Measurements from ENCODE around the gene CNTNAP2.
"Not testable (repeated sequence)": the region's sequence is repeated elsewhere in the genome, so short reads cannot be mapped to it uniquely, and the experiment has no call there.

CNTNAP2 gene

GRCh38 chr7:146150153-146150552 is 33.6 kb downstream of the CNTNAP2 start:
- no peak for DNase-seq (ENCODE audit: low spot score)

DNA sequence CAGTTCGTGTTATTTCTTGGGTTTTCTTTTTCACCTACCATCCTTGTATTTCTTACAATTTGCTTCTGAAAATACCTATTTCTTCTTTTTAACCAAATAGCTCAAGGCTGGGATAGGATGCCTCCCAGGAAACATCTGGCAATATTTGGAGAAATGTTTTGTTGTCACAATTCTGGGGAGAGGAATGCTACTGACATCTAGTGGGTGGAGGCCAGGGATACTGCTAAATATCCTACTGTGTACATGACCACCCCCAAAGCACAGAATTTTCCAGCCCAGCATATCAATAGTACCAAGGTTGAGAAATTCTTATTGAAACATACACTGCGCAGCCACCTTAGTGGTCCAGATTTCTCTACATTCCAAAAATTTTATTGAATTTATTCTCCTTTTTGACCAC is 55.5 kb downstream of the CNTNAP2 start:
- DNase-seq (ENCODE audit: low spot score) = no peak

- DNase-seq (ENCODE audit: low spot score) = no peak
These were observed 59.1 kb downstream of the CNTNAP2 start for GRCh38 chr7:146175716-146176115.

DNA sequence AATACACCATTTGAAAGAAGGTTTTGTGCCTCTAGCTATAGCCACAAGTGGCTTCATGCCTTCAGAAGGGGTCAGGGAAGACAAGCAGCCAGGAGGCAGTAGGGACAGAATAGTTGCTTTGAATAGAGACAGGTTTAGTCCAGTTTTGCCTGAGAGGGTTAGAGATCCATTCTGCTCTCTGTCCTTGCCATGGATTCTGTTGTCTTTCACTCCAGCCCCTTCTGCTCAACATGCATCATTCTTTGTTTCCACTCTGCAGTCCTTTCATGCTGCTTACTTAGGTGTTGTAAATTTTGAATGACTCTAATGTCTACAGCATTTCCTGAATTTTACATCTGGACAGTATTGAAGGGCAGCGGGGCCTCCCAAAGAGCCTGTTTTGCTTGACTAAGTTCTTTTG is 60.3 kb downstream of the CNTNAP2 start:
- DNase-seq (ENCODE audit: low spot score) = no peak

DNA sequence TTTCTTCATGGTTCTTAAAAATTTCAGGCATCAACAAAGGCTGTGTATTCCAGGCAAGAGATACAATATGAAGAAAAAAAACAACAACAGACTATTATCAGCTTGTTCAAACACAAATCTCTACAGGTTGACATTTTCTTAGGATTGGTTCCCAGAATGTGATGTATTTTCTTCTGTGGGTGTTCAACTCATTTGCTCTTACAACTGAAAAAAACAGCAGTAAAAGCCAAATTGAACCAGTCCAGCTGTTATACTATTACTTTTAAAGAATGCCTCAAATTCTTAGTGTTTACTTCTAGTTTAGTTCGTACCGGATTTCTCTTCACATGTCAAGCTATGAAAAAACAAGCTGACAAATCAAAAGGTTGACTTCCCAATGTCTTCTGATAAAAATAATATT is 60.7 kb downstream of the CNTNAP2 start:
- no peak for DNase-seq (ENCODE audit: low spot score)

DNA sequence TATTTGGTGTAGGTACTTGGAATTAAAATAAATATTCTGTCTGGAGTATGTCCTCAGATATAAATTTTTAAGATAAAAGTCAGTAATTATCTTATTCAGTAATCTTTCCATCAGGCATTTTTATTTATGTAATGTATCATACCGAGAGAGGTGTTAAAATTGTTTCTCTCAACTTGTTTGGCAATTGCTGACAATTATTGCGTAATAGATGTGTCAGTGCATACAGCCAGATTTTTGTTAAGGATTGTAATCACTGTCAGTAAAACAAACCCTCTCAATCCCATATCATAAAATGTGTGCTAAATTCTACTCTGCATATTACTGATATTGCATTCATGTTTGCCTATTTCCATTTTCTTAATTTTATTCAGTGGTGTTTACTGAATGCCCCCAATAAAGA is 69.2 kb downstream of the CNTNAP2 start:
- no peak for DNase-seq (ENCODE audit: low spot score)

DNA sequence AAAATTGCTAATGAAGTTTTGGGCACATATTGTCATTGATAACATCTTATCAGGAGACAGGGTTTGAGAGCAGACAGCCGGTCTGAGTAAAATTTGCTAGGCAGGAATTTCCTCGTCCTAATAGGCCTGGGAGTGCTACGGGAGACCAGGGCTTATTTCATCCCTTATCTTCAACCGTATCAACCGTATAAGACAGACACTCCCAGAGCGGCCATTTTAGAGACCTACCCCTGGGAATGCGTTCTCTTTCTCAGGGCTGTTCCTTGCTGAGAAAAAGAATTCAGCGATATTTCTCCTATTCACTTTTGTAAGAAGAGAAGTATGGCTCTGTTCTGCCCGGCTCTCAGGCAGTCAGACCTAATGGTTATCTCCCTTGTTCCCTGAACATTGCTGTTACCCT is 74.8 kb downstream of the CNTNAP2 start:
- not testable (repeated sequence) for DNase-seq (ENCODE audit: low spot score)

DNA sequence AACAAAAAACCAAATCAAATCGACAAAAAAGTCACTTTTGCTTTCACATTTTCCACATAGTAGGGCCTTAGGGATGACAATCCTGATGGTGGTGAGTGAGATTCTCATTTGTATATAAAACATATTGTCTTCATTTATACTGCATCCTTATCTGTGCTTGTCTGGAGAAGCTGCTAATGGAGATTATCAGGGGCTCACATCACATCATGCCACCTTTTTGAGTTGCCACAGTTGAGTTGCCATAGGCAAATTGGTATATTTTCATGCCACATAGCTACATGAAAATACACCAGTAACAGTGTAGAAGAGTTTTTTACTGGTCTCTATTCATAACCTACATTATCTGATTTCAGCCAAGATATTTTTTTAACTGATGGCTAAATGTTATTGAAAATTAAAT is 85.3 kb downstream of the CNTNAP2 start:
- no peak for DNase-seq (ENCODE audit: low spot score)

- no peak for DNase-seq (ENCODE audit: low spot score)
These were observed 89.7 kb downstream of the CNTNAP2 start for GRCh38 chr7:146206270-146206669.

DNA sequence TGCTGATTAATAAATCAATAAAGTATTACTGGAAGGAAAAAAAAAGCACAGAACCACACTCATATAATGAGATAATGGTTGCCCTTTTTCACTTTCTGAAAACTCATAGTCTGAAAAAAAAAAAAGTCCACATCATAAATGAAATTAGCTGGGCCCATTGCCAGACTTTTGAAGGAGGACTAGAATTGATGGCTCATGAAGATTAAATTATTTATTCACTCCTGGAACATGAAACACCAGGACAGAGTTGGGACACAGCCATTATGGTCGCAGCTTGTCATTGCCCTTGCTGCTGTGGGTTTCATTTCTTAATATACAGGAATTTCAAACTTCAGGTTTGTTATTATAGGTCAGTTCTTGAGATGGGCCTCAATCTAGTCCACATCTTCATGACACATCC is 91.9 kb downstream of the CNTNAP2 start:
- DNase-seq (ENCODE audit: low spot score) = no peak

- DNase-seq (ENCODE audit: low spot score) = no peak
These were observed 98.2 kb downstream of the CNTNAP2 start for GRCh38 chr7:146214842-146215241.

GRCh38 chr7:146216396-146217041 is 99.9 kb downstream of the CNTNAP2 start:
- no peak for DNase-seq (ENCODE audit: low spot score)

DNA sequence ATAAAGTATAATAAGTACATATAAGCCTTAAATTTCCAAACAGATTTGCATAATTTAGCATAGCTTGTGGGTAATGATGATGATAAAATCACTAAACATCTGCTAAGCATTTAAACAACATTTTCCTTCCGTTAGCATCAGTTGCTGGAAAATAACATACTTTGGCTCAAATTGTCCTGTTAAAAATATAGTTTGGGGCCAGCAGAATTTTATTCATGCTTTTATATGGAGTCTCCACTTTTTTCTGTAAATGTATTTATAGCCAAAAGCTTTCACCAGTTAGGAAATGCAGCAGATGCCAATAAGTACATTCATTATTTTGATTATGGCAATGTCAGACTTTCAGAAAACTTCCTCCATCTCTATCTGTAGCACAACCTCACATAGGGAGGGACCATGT is 107.2 kb downstream of the CNTNAP2 start:
- no peak for DNase-seq (ENCODE audit: low spot score)

GRCh38 chr7:146232604-146233003 is 116.0 kb downstream of the CNTNAP2 start:
- no peak for DNase-seq (ENCODE audit: low spot score)

GRCh38 chr7:146235195-146235594 is 118.6 kb downstream of the CNTNAP2 start:
- DNase-seq (ENCODE audit: low spot score) = no peak

- no peak for DNase-seq (ENCODE audit: low spot score)
These were observed 126.1 kb downstream of the CNTNAP2 start for GRCh38 chr7:146242661-146243060.

GRCh38 chr7:146247991-146248390 is 131.4 kb downstream of the CNTNAP2 start:
- DNase-seq (ENCODE audit: low spot score) = not testable (repeated sequence)

GRCh38 chr7:146248744-146249143 is 132.1 kb downstream of the CNTNAP2 start:
- not testable (repeated sequence) for DNase-seq (ENCODE audit: low spot score)

DNA sequence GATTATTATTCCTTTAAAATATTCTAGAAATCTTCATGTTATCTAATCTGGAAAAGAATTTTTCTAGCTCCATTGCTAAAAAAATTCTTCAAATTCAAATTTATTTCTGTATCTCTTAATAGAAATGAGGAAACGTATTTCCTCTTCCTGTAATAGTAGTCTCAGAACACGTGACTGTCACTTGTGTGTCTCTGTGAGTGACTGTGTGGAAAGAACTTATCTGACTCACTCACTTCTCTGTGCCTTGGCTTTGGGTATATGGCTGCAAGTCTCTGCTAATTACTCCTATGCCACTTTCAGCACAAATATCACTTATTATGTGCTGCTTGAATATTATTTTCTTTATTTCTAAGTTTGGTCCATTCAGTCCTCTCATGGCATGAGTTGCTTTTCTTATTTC is 132.7 kb downstream of the CNTNAP2 start:
- DNase-seq (ENCODE audit: low spot score) = no peak

- no peak for DNase-seq (ENCODE audit: low spot score)
These were observed 139.0 kb downstream of the CNTNAP2 start for GRCh38 chr7:146255609-146256008.

DNA sequence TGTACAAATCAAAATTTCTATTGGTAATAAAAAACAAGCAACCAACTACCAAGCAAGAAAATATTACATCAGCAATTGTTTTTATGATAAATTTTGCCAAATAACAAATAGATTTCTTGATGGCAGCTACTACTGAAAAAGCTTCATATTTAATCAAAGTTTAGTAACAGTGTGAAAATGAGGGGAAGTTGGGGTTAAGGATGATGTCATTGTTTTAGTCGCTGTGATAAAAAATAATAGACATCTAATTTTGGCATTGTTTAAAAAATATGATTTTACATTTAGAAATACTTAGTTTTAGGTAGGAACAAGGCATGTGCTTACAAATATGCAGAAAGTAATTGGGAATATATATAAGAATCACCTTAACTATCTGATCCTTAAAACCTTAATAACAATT is 145.9 kb downstream of the CNTNAP2 start:
- no peak for DNase-seq (ENCODE audit: low spot score)

DNA sequence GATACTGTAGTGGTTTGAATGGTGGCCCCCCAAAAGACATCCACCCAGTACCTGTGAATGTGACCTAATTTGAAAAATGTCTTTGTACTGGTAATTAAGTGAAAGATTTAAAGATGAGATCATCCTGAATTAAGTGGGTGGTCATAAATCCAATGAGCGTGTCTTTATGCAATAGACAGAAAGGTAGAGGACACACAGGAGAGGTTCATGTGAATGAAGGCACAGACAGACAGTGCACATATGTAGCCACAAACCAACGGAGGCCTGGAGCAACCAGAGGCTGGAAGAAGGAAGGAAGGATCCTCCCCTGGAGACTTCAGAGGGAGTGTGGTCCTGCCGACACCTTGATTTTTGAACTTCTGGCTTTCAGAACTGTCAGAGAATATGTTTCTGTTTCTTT is 160.3 kb downstream of the CNTNAP2 start:
- DNase-seq (ENCODE audit: low spot score) = no peak

DNA sequence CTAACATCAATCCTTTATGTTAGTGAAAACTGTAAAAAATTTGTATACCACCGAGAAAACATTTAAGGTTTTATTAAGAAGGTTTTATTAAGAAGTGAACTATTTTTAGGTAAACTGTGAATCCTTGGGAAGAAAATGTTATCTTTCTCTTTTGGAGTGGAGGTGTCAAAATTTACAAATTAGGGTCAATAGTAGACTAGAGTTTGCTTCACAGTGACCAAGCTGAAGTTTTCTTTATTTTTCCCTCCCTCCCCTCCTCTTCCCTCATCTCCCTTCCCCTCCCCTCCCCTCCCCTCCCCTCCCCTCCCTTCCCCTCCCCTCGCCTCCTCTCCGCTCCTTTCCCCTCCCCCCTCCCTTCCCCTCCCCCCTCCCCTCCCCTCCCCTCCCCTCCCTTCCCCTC is 168.8 kb downstream of the CNTNAP2 start:
- DNase-seq (ENCODE audit: low spot score) = no peak

DNA sequence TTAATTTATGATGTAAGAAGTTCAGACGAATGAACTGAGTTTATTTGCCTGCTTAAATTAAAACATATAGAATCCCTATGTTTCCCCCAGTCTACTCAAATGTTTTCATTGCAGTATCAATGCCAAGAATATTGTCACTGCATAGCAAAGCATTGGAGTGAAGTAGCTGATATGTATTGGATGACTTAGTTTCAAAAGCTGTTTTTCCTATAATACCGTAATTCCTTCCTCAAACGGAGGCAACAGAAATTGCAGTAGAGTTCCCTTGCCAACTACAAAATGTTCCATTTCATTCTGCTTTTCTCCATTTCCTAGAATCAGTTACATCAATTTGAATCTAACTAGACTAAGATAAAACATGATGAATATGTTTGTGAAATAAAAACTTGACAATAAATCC is 174.1 kb downstream of the CNTNAP2 start:
- no peak for DNase-seq (ENCODE audit: low spot score)

DNA sequence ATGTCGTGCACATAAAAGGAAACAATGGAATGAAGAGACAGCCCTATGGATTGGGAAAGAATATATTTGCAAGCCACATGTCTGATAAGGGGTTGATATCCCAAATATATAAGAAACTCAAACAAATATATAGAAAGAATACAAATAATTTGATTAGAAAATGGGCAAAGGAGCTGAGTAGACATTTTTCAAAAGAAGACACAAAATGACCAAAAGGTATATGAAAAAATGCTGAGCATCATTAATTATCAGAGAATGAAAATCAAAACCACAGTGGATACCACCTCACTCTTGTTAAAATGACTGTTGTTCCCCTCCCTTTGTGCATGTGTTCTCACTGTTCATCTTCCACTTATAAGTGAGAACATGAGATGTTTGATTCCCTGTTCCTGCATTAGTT is 175.3 kb downstream of the CNTNAP2 start:
- DNase-seq (ENCODE audit: low spot score) = no peak

All from AG08396 (cell line).